Stimulated activated naive B cell treated with anti-CD40 and anti-IgM and Interleukin-4, amounts not matched to agents 10 μg/mL and 1 μg/mL and 100 μg/mL, for 72 hours (primary cell): ENCODE measurements around the gene SND1.
A peak's percentile ranks its signal among the peaks of the same experiment; 100 is the strongest.

Source experiments
- ATAC-seq, 2 donors: fragments of 150-1000 bp; cut with Tn5 transposase; replicated peaks; 2 replicates each; pipeline ENCODE4 v1.10.0; 2021; ENCODE audit warnings: moderate library complexity in 1 of 2
- DNase-seq: peaks from one replicate; pipeline ENCODE4 v3.0.0; 2021
- H3K27ac Mint-ChIP-seq: one replicate; pipeline ENCODE4 v1.8.0; 2022; ENCODE audit warnings: mild to moderate bottlenecking, mixed read lengths
- H3K27me3 Mint-ChIP-seq, 2 donors: one replicate each; pipeline ENCODE4 v1.8.0; 2022; ENCODE audit warnings: mixed read lengths in 2 of 2
- H3K36me3 Mint-ChIP-seq, 2 donors: one replicate each; pipeline ENCODE4 v1.8.0; 2022; ENCODE audit warnings: mixed read lengths in 2 of 2, mild to moderate bottlenecking in 1 of 2
- H3K4me1 Mint-ChIP-seq, 2 donors: one replicate each; pipeline ENCODE4 v1.8.0; 2022; ENCODE audit warnings: mixed read lengths in 2 of 2, mild to moderate bottlenecking in 1 of 2
- H3K4me3 Mint-ChIP-seq, 2 donors: one replicate each; pipeline ENCODE4 v1.8.0; 2022; ENCODE audit warnings: mild to moderate bottlenecking in 2 of 2, mixed read lengths in 2 of 2, moderate library complexity in 1 of 2
- H3K9me3 Mint-ChIP-seq, 2 donors: one replicate each; pipeline ENCODE4 v1.8.0; 2022; ENCODE audit warnings: mixed read lengths in 2 of 2, mild to moderate bottlenecking in 1 of 2

The SND1 gene

GRCh38 chr7:127635659-127636285 lies 16.2 kb upstream of the SND1 start:
- no peak overlapping the region for H3K4me3 Mint-ChIP-seq
- H3K27ac Mint-ChIP-seq = no peak overlapping the region
- peaks cover 0 to 2% of the 10 kb centered on the region in 2 donors for H3K4me1 Mint-ChIP-seq
- DNase-seq (no peak), ATAC-seq (no peak)
- H3K36me3 Mint-ChIP-seq = no peaks in the 10 kb centered on the region
- no peaks in the 10 kb centered on the region for H3K9me3 Mint-ChIP-seq
- peaks cover 63 to 70% of the 10 kb centered on the region in 2 donors for H3K27me3 Mint-ChIP-seq

GRCh38 chr7:127638197-127638596 lies 13.8 kb upstream of the SND1 start:
- no peak overlapping the region for H3K4me3 Mint-ChIP-seq
- ATAC-seq = no peak
- peaks cover 49% of the 10 kb centered on the region in 2 donors for H3K27me3 Mint-ChIP-seq
- no peaks in the 10 kb centered on the region for H3K9me3 Mint-ChIP-seq
- peaks cover 0 to 2% of the 10 kb centered on the region in 2 donors for H3K4me1 Mint-ChIP-seq
- no peak for DNase-seq
- H3K36me3 Mint-ChIP-seq = no peaks in the 10 kb centered on the region
- H3K27ac Mint-ChIP-seq = no peak overlapping the region

- ATAC-seq (no peak), DNase-seq (no peak)
- H3K9me3 Mint-ChIP-seq = no peaks in the 10 kb centered on the region
- peaks cover 14 to 20% of the 10 kb centered on the region in 2 donors for H3K27me3 Mint-ChIP-seq
- H3K4me3 Mint-ChIP-seq = no peak overlapping the region
- no peak overlapping the region for H3K27ac Mint-ChIP-seq
- H3K4me1 Mint-ChIP-seq = no peaks in the 10 kb centered on the region
- H3K36me3 Mint-ChIP-seq = no peaks in the 10 kb centered on the region
These were observed 7.5 kb upstream of the SND1 start for GRCh38 chr7:127644484-127644883.

GRCh38 chr7:127647636-127648035 lies 4.4 kb upstream of the SND1 start:
- Mint-ChIP-seq H3K9me3 (no peaks in the 10 kb centered on the region), H3K4me3 (no peak overlapping the region), H3K27ac (no peak overlapping the region), H3K27me3 (peaks cover 6 to 10% of the 10 kb centered on the region in 2 donors), H3K4me1 (peaks cover 0 to 3% of the 10 kb centered on the region in 2 donors), H3K36me3 (peaks cover 7% of the 10 kb centered on the region in 2 donors)
- ATAC-seq (no peak), DNase-seq (no peak)

- DNase-seq (no peak), ATAC-seq (no peak)
- Mint-ChIP-seq H3K27ac (no peak overlapping the region), H3K4me3 (no peak overlapping the region), H3K4me1 (peaks cover 6 to 8% of the 10 kb centered on the region in 2 donors), H3K27me3 (peaks cover 6 to 10% of the 10 kb centered on the region in 2 donors), H3K9me3 (no peaks in the 10 kb centered on the region), H3K36me3 (peaks cover 11 to 15% of the 10 kb centered on the region in 2 donors)
These were observed 3.0 kb upstream of the SND1 start for GRCh38 chr7:127648986-127649385.

GRCh38 chr7:127650847-127651555 lies 993 bp upstream of the SND1 start:
- Mint-ChIP-seq H3K27me3 (peaks cover 6 to 10% of the 10 kb centered on the region in 2 donors), H3K27ac (peak overlapping the region; percentile 99), H3K4me3 (peak overlapping the region; percentile 95 to 99), H3K9me3 (no peaks in the 10 kb centered on the region), H3K36me3 (peaks cover 18 to 34% of the 10 kb centered on the region in 2 donors), H3K4me1 (peaks cover 23 to 26% of the 10 kb centered on the region in 2 donors)
- no peak for ATAC-seq
- DNase-seq = no peak

GRCh38 chr7:127652333-127653248 lies 597 bp downstream of the SND1 start:
- Mint-ChIP-seq H3K4me1 (peaks cover 25 to 32% of the 10 kb centered on the region in 2 donors), H3K4me3 (peak overlapping the region; percentile 95 to 99), H3K36me3 (peaks cover 18 to 40% of the 10 kb centered on the region in 2 donors)

GRCh38 chr7:127653396-127653795 lies 1.4 kb downstream of the SND1 start:
- ATAC-seq (no peak), DNase-seq (no peak)
- Mint-ChIP-seq H3K4me1 (peaks cover 26 to 32% of the 10 kb centered on the region in 2 donors), H3K27me3 (no peaks in the 10 kb centered on the region), H3K36me3 (peaks cover 22 to 44% of the 10 kb centered on the region in 2 donors), H3K9me3 (no peaks in the 10 kb centered on the region), H3K4me3 (peak overlapping the region; percentile 95 to 99), H3K27ac (no peak overlapping the region)

More at GRCh38 chr7:127652333-127653248, 597 bp downstream of the SND1 start:
- H3K9me3 Mint-ChIP-seq = no peaks in the 10 kb centered on the region
- DNase-seq (no peak), ATAC-seq (peak; percentile 17 to 23)
- peaks cover 0 to under 1% of the 10 kb centered on the region in 2 donors for H3K27me3 Mint-ChIP-seq
- peak overlapping the region; percentile 99 for H3K27ac Mint-ChIP-seq

GRCh38 chr7:127654404-127655394 lies 2.7 kb downstream of the SND1 start:
- ATAC-seq (no peak), DNase-seq (no peak)
- no peaks in the 10 kb centered on the region for H3K27me3 Mint-ChIP-seq
- H3K36me3 Mint-ChIP-seq = peaks cover 29 to 55% of the 10 kb centered on the region in 2 donors
- H3K4me1 Mint-ChIP-seq = peaks cover 33 to 39% of the 10 kb centered on the region in 2 donors
- peak overlapping the region; percentile 56 for H3K27ac Mint-ChIP-seq
- H3K9me3 Mint-ChIP-seq = no peaks in the 10 kb centered on the region
- peak overlapping the region; percentile 95 to 99 for H3K4me3 Mint-ChIP-seq

- no peak for DNase-seq
- ATAC-seq = no peak
- H3K9me3 Mint-ChIP-seq = no peaks in the 10 kb centered on the region
- H3K4me3 Mint-ChIP-seq = no peak overlapping the region
- H3K4me1 Mint-ChIP-seq = peaks cover 35 to 47% of the 10 kb centered on the region in 2 donors
- peak overlapping the region; percentile 42 for H3K27ac Mint-ChIP-seq
- peaks cover 37 to 64% of the 10 kb centered on the region in 2 donors for H3K36me3 Mint-ChIP-seq
- no peaks in the 10 kb centered on the region for H3K27me3 Mint-ChIP-seq
These were observed 3.7 kb downstream of the SND1 start for GRCh38 chr7:127655720-127656119.

- Mint-ChIP-seq H3K27ac (no peak overlapping the region), H3K36me3 (peaks cover 41 to 72% of the 10 kb centered on the region in 2 donors), H3K9me3 (no peaks in the 10 kb centered on the region), H3K4me3 (no peak overlapping the region), H3K27me3 (no peaks in the 10 kb centered on the region), H3K4me1 (peaks cover 38 to 60% of the 10 kb centered on the region in 2 donors)
- DNase-seq (no peak), ATAC-seq (no peak)
These were observed 5.5 kb downstream of the SND1 start for GRCh38 chr7:127657500-127657899.

- H3K4me3 Mint-ChIP-seq = no peak overlapping the region
- no peaks in the 10 kb centered on the region for H3K27me3 Mint-ChIP-seq
- DNase-seq (no peak), ATAC-seq (no peak)
- H3K36me3 Mint-ChIP-seq = peaks cover 43 to 71% of the 10 kb centered on the region in 2 donors
- H3K4me1 Mint-ChIP-seq = peaks cover 38 to 62% of the 10 kb centered on the region in 2 donors
- no peak overlapping the region for H3K27ac Mint-ChIP-seq
- H3K9me3 Mint-ChIP-seq = no peaks in the 10 kb centered on the region
These were observed 7.1 kb downstream of the SND1 start for GRCh38 chr7:127658970-127659630.

GRCh38 chr7:127665922-127666321 lies 13.9 kb downstream of the SND1 start:
- no peak for ATAC-seq
- DNase-seq = no peak
- Mint-ChIP-seq H3K36me3 (peaks cover 44 to 68% of the 10 kb centered on the region in 2 donors), H3K4me1 (peaks cover 49 to 63% of the 10 kb centered on the region in 2 donors), H3K27ac (no peak overlapping the region), H3K9me3 (no peaks in the 10 kb centered on the region), H3K4me3 (no peak overlapping the region), H3K27me3 (no peaks in the 10 kb centered on the region)
